Measurements from ENCODE around the gene LHFPL3. TPM values are rescaled to one million over a fixed set of nuclear protein-coding genes. Genes with fewer than 3 reads are reported as not detected.

Gene LHFPL3
- total RNA-seq, 1 experiment from 2014 or later, result not detected

- H4K5ac ChIP-seq (ENCODE audit: insufficient read length, low read depth, low read length), result no peak overlapping the region
- H3K9me3 Mint-ChIP-seq, result no peaks in the 10 kb centered on the region; a peak in 1 of 5 replicates
Observed at GRCh38 chr7:104327534-104327933, 869 bp upstream of the LHFPL3 start.

More at GRCh38 chr7:104327534-104327933, 869 bp upstream of the LHFPL3 start:
- H2BK20ac ChIP-seq (ENCODE audit: low read depth, low read length, poor library complexity, severe bottlenecking), result no peak overlapping the region
- peaks cover 38% of the 10 kb centered on the region for H3K27me3 ChIP-seq (ENCODE audit: insufficient read depth, low read length)
- no peak overlapping the region for H3K14ac ChIP-seq (ENCODE audit: insufficient read depth, low read length)
- H3K27ac ChIP-seq (ENCODE audit: insufficient read length, low read depth, low read length), result no peak overlapping the region
- Mint-ChIP-seq H3K4me1 (peaks cover 4 to 12% of the 10 kb centered on the region in 2 experiments; a peak in 3 of 4 replicates), H3K27me3 (ENCODE audit: low read depth) (peaks cover 75% of the 10 kb centered on the region), H3K36me3 (ENCODE audit: insufficient read depth in 1 of 3, low read depth in 3 of 3) (no peaks in the 10 kb centered on the region; a peak in 1 of 7 replicates), H3K4me3 (peak overlapping the region in 1 of 2 experiments; percentile 80; a peak in 3 of 5 replicates), H3K27ac (no peak overlapping the region)
- no peak overlapping the region for H4K91ac ChIP-seq (ENCODE audit: insufficient read length, low read depth, low read length)
- H3K56ac ChIP-seq (ENCODE audit: insufficient read length, low read depth, low read length), result no peak overlapping the region
- no peak overlapping the region for H2AK5ac ChIP-seq (ENCODE audit: insufficient read length, low read length)
- H3K4ac ChIP-seq (ENCODE audit: low read depth, low read length), result no peak overlapping the region
- no peak overlapping the region for H3T11ph ChIP-seq (ENCODE audit: low read length)
- H3K23ac ChIP-seq (ENCODE audit: insufficient read length, low read depth, low read length), result no peak overlapping the region
- no peak overlapping the region for H2BK12ac ChIP-seq (ENCODE audit: insufficient read length, low read depth, low read length)
- no peak overlapping the region for H2BK5ac ChIP-seq (ENCODE audit: insufficient read length, low read length)
- no peak overlapping the region for H2BK120ac ChIP-seq (ENCODE audit: low read depth, low read length, poor library complexity, severe bottlenecking)
- no peak overlapping the region for H3K9ac ChIP-seq (ENCODE audit: extremely low read depth, insufficient read length, low read length)
- peak overlapping the region; percentile 71 for H3K4me2 ChIP-seq (ENCODE audit: insufficient read depth, insufficient read length, low read length)
- no peaks in the 10 kb centered on the region for H3K79me2 ChIP-seq (ENCODE audit: insufficient read depth, low read length)
- TF ChIP-seq, protein P1, sequence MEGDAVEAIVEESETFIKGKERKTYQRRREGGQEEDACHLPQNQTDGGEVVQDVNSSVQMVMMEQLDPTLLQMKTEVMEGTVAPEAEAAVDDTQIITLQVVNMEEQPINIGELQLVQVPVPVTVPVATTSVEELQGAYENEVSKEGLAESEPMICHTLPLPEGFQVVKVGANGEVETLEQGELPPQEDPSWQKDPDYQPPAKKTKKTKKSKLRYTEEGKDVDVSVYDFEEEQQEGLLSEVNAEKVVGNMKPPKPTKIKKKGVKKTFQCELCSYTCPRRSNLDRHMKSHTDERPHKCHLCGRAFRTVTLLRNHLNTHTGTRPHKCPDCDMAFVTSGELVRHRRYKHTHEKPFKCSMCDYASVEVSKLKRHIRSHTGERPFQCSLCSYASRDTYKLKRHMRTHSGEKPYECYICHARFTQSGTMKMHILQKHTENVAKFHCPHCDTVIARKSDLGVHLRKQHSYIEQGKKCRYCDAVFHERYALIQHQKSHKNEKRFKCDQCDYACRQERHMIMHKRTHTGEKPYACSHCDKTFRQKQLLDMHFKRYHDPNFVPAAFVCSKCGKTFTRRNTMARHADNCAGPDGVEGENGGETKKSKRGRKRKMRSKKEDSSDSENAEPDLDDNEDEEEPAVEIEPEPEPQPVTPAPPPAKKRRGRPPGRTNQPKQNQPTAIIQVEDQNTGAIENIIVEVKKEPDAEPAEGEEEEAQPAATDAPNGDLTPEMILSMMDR (conservative IDR thresholded peaks at IDR 0.05), result no peak
- H3K18ac ChIP-seq (ENCODE audit: insufficient read length, low read depth, low read length), result no peak overlapping the region
- no peaks in the 10 kb centered on the region for H4K20me1 ChIP-seq (ENCODE audit: control insufficient read depth, insufficient read depth, insufficient read length)
- no peaks in the 10 kb centered on the region for H3K4me1 ChIP-seq (ENCODE audit: insufficient read depth, low read length)
- peaks cover 12% of the 10 kb centered on the region for H3K23me2 ChIP-seq (ENCODE audit: insufficient read length, low read depth, low read length, poor library complexity, severe bottlenecking)
- no CpG with 5 or more reads among the region's 7 CpGs for WGBS (ENCODE audit: extremely low coverage, insufficient read length, low lambda C conversion rate)
- no peak overlapping the region for H2BK15ac ChIP-seq (ENCODE audit: low read depth, low read length)
- H3K9me3 ChIP-seq (ENCODE audit: control insufficient read depth, low read depth, low read length), result no peaks in the 10 kb centered on the region
- no peak for DNase-seq
- H3K79me1 ChIP-seq (ENCODE audit: insufficient read depth, low read depth, low read length, poor library complexity, severe bottlenecking), result no peaks in the 10 kb centered on the region
- H2AFZ ChIP-seq (ENCODE audit: low read length), result no peak overlapping the region
- no peak overlapping the region for H4K8ac ChIP-seq (replicated peaks; ENCODE audit: insufficient read length, low read depth, low read length)
